GM10847 (cell line): Measurements from ENCODE around the gene ATP13A2.

Source experiments
- POLR2A ChIP-seq: IDR thresholded peaks from 2 replicates; pipeline ENCODE4 v1.6.1; 2011; ENCODE audit not compliant: insufficient read length; ENCODE audit errors: extremely low read depth

ATP13A2 gene

GRCh38 chr1:16967095-16967575 is 44.6 kb downstream of the ATP13A2 start:
- no peak for TF ChIP-seq POLR2A

GRCh38 chr1:16966282-16966681 is 45.4 kb downstream of the ATP13A2 start:
- TF ChIP-seq POLR2A, result no peak

- no peak for TF ChIP-seq POLR2A
Observed at GRCh38 chr1:16965486-16966067, 46.2 kb downstream of the ATP13A2 start.

GRCh38 chr1:16961297-16962133 is 50.2 kb downstream of the ATP13A2 start:
- TF ChIP-seq POLR2A, result no peak

- TF ChIP-seq POLR2A, result no peak
Observed at GRCh38 chr1:16960560-16961296, 51.0 kb downstream of the ATP13A2 start.

GRCh38 chr1:16958475-16958874 is 53.3 kb downstream of the ATP13A2 start:
- TF ChIP-seq POLR2A, result no peak

GRCh38 chr1:16957731-16958130 is 54.0 kb downstream of the ATP13A2 start:
- no peak for TF ChIP-seq POLR2A

GRCh38 chr1:16956775-16957174 is 55.0 kb downstream of the ATP13A2 start:
- TF ChIP-seq POLR2A, result no peak

- TF ChIP-seq POLR2A, result no peak
Observed at GRCh38 chr1:16955186-16955585, 56.5 kb downstream of the ATP13A2 start.

GRCh38 chr1:16954579-16954978 is 57.1 kb downstream of the ATP13A2 start:
- TF ChIP-seq POLR2A, result no peak

- TF ChIP-seq POLR2A, result no peak
Observed at GRCh38 chr1:16946646-16947045, 65.1 kb downstream of the ATP13A2 start.

- TF ChIP-seq POLR2A, result no peak
Observed at GRCh38 chr1:16944038-16944437, 67.7 kb downstream of the ATP13A2 start.

- no peak for TF ChIP-seq POLR2A
Observed at GRCh38 chr1:16938351-16939321, 73.1 kb downstream of the ATP13A2 start.
